GM10266 (cell line): ENCODE data around the gene CAPN15.

Experiments
- DNase-seq: peaks from one replicate; pipeline ENCODE4 v3.0.0; 2012; ENCODE audit errors: extremely low spot score
- TF ChIP-seq, protein P1 (sequence below): IDR thresholded peaks from 2 replicates; pipeline ENCODE4 v1.5.1; 2012; ENCODE audit warnings: mild to moderate bottlenecking, low read depth; ENCODE audit not compliant: control insufficient read depth, insufficient read depth; ENCODE audit errors: missing control alignments

CAPN15 gene

DNA sequence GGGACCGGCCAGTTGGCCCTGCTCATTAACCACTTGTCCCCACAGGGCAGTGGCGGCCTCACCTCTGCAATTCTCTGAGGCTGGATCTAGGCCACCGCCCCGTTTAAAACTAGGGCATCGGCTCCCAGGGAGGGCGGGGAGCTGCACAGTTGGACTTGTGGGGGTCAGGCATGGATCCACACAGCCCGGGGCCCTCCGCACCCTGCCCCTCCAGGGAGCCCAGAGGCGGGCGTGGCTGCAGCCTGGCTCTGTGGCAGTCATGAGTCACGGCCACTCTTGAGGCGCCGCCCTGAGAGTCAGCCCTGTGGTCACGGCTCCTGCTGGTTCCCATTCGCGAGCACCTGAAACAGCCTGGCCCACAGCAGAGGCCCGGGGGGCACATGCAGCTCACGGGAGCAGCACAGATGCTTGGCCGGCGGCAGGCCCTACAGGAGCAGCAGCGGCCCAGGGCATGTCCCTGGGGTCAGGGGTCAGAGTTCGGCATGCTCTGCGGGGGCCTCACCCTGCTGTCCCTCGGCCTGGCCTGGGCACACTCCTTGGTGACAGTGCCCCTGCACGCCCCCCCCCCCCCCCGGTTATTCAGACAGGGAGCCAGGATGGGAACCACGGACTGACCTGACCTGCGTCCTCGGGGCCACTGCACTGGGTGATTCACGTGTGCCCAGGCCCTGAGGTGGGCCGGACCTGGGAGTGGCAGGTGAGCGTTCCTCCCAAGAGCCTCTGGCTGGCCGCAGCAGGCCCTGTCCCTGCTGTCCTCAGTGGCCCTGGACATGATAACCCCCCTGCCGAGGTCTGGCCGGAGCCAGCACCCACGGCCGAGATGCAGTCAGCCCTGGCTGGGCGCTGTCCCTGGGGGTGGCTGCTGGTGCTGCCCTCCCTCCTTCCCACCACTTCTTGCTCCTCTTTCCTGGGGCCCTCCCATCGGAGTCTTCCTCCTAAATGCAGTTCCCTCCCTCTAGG is 8.2 kb downstream of the CAPN15 start:
- TF ChIP-seq, protein P1, sequence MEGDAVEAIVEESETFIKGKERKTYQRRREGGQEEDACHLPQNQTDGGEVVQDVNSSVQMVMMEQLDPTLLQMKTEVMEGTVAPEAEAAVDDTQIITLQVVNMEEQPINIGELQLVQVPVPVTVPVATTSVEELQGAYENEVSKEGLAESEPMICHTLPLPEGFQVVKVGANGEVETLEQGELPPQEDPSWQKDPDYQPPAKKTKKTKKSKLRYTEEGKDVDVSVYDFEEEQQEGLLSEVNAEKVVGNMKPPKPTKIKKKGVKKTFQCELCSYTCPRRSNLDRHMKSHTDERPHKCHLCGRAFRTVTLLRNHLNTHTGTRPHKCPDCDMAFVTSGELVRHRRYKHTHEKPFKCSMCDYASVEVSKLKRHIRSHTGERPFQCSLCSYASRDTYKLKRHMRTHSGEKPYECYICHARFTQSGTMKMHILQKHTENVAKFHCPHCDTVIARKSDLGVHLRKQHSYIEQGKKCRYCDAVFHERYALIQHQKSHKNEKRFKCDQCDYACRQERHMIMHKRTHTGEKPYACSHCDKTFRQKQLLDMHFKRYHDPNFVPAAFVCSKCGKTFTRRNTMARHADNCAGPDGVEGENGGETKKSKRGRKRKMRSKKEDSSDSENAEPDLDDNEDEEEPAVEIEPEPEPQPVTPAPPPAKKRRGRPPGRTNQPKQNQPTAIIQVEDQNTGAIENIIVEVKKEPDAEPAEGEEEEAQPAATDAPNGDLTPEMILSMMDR = no peak
- DNase-seq = no peak

DNA sequence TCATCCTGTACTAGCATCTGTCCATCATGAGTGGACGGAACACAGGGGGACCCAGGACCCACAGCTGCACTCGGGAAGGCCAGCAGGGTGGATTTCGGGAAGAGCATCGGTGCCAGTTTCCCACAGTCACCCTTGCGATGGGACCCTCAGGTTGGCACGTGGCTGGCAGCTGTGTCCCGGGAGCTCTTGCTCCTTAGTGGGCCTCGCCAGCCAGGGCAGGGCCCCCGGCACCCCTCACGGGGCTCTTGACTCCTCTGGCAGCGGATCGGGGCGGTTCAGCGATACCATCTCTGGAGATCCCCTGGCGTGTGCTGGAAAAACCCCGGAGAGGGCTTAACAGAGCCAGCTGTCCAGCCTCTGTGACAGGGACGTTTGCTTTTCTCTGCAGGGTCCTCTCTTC is 9.2 kb downstream of the CAPN15 start:
- TF ChIP-seq, protein P1 = no peak
- DNase-seq = no peak

DNA sequence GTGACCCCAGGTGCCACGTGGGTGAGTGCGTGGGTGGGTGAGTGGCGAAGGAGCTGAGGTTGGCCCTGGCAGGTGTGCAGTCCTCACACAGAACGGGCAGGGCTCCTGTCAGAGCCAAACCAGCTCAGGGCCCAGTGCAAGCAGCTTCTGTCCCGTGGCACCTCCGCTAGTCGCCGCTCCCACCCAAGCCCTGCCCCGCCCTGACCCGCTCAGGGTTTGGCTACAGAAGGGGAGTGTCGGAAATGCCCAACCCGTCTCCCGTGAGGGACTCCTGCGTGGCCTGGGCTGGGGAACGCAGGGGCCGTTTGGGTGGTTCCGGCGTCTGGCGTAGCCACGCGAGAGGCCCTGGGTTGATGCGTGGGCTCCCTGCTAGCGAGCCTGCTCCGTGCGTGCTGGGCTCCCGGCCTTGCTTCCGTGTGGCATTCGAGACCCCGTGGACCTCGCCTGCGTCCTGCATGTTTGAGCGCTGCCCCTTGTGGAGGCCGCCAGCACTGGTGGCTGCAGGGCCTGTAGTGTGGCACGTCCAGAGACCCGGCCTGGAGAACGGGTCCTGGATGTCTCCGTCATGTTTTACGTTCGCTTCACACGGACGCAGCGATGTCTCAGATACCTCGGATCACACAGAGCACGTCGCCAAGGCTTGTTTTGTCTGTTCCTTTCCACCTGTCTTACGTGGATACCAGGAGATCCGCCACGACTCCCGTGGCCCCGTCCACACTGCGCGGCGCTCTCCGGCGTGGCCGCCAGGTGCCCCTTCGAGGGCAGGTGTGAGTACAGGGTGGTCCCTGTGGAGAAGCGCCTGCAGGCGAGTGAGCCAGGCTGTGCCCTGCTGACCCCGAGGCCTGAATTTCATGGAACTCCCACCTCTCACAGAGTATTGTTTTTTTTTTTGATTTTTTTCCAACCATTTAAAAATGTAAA is 10.2 kb downstream of the CAPN15 start:
- no peak for DNase-seq
- TF ChIP-seq, protein P1 = no peak

DNA sequence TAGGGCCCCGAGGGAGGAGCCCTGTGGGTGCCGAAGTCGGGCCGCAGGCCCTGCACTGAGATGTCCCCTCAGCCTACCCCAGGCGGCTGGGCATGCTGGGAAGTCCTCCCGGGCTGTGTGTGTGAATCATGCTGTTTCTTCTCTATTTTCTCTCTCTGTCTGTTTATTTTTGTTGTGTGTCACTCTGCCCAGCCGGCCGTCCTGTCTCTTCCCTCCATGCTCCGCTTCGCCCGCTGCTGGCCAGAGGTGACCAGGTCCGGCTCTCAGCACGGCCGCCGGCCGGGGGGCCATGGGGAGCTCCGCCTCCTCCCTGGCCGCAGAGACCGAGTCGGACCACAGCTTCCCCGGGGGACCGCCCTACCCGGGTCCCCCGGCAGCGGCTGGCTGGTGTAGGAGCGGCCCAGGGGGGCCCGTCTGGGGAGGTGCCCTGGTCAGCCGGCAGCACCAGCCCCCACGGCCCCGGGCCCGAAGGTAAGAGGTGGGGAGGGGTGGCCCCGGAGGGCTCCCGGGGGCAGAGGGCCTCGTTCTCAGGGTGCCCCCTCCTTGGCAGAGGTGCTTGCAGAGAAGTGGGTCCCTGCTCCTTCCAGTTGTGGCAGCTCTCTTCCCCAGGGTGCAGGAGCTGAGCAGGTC is 12.5 kb downstream of the CAPN15 start:
- no peak for DNase-seq
- TF ChIP-seq, protein P1 = no peak

DNA sequence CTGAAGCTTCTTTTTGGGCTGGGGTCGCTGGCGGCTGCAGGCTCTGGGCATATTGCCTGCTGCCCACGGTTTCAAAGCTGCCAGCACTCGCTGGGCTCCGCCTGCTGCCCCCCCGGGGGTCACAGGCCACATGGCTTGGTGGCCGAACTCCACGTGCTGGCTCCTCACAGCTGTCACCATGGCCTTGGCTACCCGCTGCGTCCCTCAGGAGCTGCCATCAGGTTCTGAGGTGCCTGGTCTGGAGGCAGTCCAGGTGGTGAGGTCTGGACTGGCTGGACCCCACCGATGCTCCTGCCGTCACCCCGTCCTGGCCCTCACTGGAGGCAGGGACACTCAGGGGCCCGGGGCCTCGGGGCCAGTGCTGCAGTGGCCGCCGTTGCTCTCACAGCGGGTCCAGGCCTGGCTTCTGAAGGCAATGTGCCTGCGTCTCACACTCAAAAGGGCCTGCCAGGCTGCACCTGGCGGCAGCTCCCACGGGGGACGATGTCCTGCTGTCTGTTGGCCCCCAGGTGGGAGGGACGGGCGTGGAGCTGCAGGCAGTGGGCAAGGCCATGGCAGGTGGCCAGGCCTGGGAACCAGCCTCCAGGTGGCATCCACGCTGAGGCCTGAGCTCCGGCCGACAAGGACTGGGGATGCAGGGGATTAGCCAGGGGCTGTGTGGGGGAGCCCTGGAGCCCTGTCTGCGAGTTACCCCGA is 13.3 kb downstream of the CAPN15 start:
- TF ChIP-seq, protein P1 = no peak
- DNase-seq = no peak

DNA sequence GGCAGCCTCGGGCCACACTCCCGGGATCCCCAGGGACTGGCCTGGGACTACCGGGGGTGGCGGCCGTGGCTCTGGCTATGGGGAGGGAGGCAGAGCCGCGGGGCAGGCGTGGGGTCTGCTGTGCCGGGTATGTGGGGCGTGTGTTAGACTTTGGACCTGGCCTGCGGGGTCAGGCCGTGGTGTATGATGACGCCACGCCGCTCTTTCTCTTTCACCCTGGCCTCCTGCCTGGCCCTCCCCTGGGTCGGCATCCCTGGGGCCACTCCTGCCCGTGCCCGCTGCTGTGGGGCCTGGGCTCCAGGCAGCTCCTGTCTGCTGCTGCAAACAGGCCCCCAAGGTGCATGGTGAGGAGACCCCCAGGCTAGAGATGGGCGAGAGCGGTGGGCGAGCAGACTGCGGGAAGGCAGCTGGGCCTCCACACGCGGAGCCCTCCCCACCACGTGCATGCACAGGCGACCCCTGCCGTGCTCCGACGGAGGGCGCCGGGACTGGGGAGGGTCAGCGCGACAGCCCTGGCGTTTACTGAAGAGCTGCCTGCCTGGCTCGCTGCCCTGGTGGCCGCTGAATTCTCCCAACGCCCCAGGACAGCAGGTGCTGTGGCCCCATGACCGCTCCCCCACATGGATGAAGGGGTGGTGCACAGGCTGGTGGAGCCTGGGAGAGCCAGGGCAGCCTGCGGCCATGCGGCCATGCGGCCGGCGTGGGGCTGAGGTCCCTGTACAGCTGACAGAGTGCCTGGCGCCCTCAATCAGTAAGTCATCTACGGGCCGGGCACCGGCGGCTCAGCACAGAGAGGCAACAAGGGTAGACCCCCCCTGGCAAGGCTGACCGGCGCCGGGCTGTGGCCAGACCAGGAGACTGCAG is 16.0 kb downstream of the CAPN15 start:
- DNase-seq = no peak
- TF ChIP-seq, protein P1 = no peak
